Right cardiac atrium (tissue), 5 donors: ENCODE results near the gene GALNT6. TPM values are rescaled to one million over a fixed set of nuclear protein-coding genes. Genes with fewer than 3 reads are reported as not detected.
A peak's percentile ranks its signal among the peaks of the same experiment; 100 is the strongest.

Experiments
- ATAC-seq, 2 donors: fragments of 200-7000 bp; cut with Tn5 transposase; one replicate each; pipeline versions ENCODE4 v1.8.0 to v1.9.1; 2020; ENCODE audit warnings: moderate library complexity in 2 of 2, mild to moderate bottlenecking in 1 of 2
- DNase-seq, 3 donors: peaks; one replicate each; pipeline ENCODE4 v3.0.0-alpha.2; 2020
- H3K27ac ChIP-seq: one replicate; pipeline ENCODE4 v1.5.1; 2013; ENCODE audit warnings: mild to moderate bottlenecking, low read length, control low read depth, moderate library complexity
- H3K27me3 ChIP-seq: one replicate; pipeline ENCODE4 v1.6.1; 2013; ENCODE audit not compliant: control insufficient read depth, insufficient read depth
- H3K4me1 ChIP-seq: one replicate; pipeline ENCODE4 v1.6.1; 2013; ENCODE audit warnings: low read length; ENCODE audit not compliant: control insufficient read depth, insufficient read depth
- H3K4me3 ChIP-seq: one replicate; pipeline ENCODE4 v1.5.1; 2013; ENCODE audit warnings: low read length, control low read depth
- H3K9me3 ChIP-seq: one replicate; pipeline ENCODE4 v1.6.1; 2013; ENCODE audit warnings: low read length; ENCODE audit not compliant: control insufficient read depth
- WGBS: extraction: QIAGEN DNeasy Blood & Tissue Kit; methylation state at CpG from one replicate; pipeline ENCODE4 v1.1.7; 2013; 5-methylcytosine and 5-hydroxymethylcytosine counted together
- intact Hi-C, 4 donors: fragments of 100-400 bp; cut with DNase I; formaldehyde crosslinking; loops; one replicate each; pipeline versions ENCODE4 v1.11.0 to v1.14.0; 2022 to 2023
- long read RNA-seq, 4 donors: library from polyadenylated mRNA; unstranded; transcript quantifications; one replicate each; pipeline ENCODE4 v2.0.0, GENCODE V29; 2020 to 2021
- polyA plus RNA-seq: library from polyadenylated mRNA; stranded (reverse); fragments of 200-250 nt; gene quantifications from one replicate; pipeline ENCODE4 v1.2.3, GENCODE V29; 2013
- total RNA-seq, 4 donors: library from RNA; stranded (reverse); fragmentation: NEBNext Ultra II Directional; extraction: Animal tissue kit (Norgen Biotek cat#: 25700); gene quantifications; one replicate each; pipeline ENCODE4 v1.2.1, GENCODE V29; 2021
- donor health status: healthy with polysubstance abuse.
- donor health status: DM: no; HTN: yes; CAD: no.
- donor health status: DM: no; HTN: no; CAD: no.
- donor health status: DM: no; HTN: yes; CAD: no; lungs with severe emphysema.
- donor health status: DM: yes; HTN: yes; CAD: no.

The GALNT6 gene
- 1 to 10 TPM in 3 of 4 donors, under 1 TPM in 1; 0.91 to 2.2 (median 1.7) TPM for total RNA-seq
- polyA plus RNA-seq = 0.25 TPM
- long read RNA-seq, donor 1 = 0 reads
- long read RNA-seq, donor 2 = 0 reads
- long read RNA-seq, donor 3, partial matches to known transcripts = 0 of 1 reads
- long read RNA-seq, donor 3, other reads (novel, unspliced or antisense) = 1 of 1 reads
- long read RNA-seq, donor 4 = 0 reads

- Histone ChIP-seq H3K4me1 (peaks cover 2% of the 10 kb centered on the region), H3K9me3 (no peaks in the 10 kb centered on the region), H3K27ac (no peak within 1 kb of the TSS), H3K27me3 (no peaks in the 10 kb centered on the region), H3K4me3 (peak within 1 kb of the TSS; percentile 74)
- WGBS = 1% methylated on average over 73 of the region's 73 CpGs
- intact Hi-C loops = no loop called here
- DNase-seq = peak; percentile 30 to 65 (median 64)
- ATAC-seq = peak; percentile 61 to 67
These were observed at the start of gene GALNT6 for GRCh38 chr12:51391283-51392123. TSS of gene GALNT6 (minus strand) at chr12:51391406. CDS start at chr12:51379781, 11,625 bp downstream.

- H3K4me1 ChIP-seq = no peaks in the 10 kb centered on the region
- no peak for ATAC-seq
- 90% methylated on average over 2 of the region's 2 CpGs for WGBS
- intact Hi-C loops = no loop called here
- no peak overlapping the region for H3K4me3 ChIP-seq
- H3K27me3 ChIP-seq = no peaks in the 10 kb centered on the region
- DNase-seq = no peak
- no peak overlapping the region for H3K27ac ChIP-seq
- H3K9me3 ChIP-seq = no peaks in the 10 kb centered on the region
These were observed 48.1 kb upstream of the GALNT6 start for GRCh38 chr12:51439330-51439729.

- Histone ChIP-seq H3K4me3 (no peak overlapping the region), H3K27me3 (no peaks in the 10 kb centered on the region), H3K9me3 (no peaks in the 10 kb centered on the region), H3K4me1 (no peaks in the 10 kb centered on the region), H3K27ac (no peak overlapping the region)
- no peak for ATAC-seq
- intact Hi-C loops = no loop called here
- no peak for DNase-seq
- 60% methylated on average over 1 of the region's 1 CpG for WGBS
These were observed 46.2 kb upstream of the GALNT6 start for GRCh38 chr12:51437431-51437830.

- no peak overlapping the region for H3K27ac ChIP-seq
- intact Hi-C loops = no loop called here
- WGBS = 43% methylated on average over 1 of the region's 1 CpG
These were observed 43.1 kb upstream of the GALNT6 start for GRCh38 chr12:51434305-51434704.

GRCh38 chr12:51432921-51433320 is 41.7 kb upstream of the GALNT6 start:
- intact Hi-C loops = no loop called here
- ATAC-seq (no peak), DNase-seq (no peak)
- no peak overlapping the region for H3K27ac ChIP-seq
- H3K4me3 ChIP-seq = no peak overlapping the region
- H3K4me1 ChIP-seq = no peaks in the 10 kb centered on the region
- 82% methylated on average over 2 of the region's 2 CpGs for WGBS
- no peaks in the 10 kb centered on the region for H3K9me3 ChIP-seq
- H3K27me3 ChIP-seq = no peaks in the 10 kb centered on the region

More at GRCh38 chr12:51434305-51434704, 43.1 kb upstream of the GALNT6 start:
- Histone ChIP-seq H3K27me3 (no peaks in the 10 kb centered on the region), H3K4me3 (no peak overlapping the region), H3K9me3 (no peaks in the 10 kb centered on the region), H3K4me1 (no peaks in the 10 kb centered on the region)
- DNase-seq = no peak
- ATAC-seq = no peak

- Histone ChIP-seq H3K27me3 (no peaks in the 10 kb centered on the region), H3K4me3 (no peak overlapping the region), H3K9me3 (no peaks in the 10 kb centered on the region), H3K4me1 (no peaks in the 10 kb centered on the region), H3K27ac (no peak overlapping the region)
- DNase-seq (no peak), ATAC-seq (no peak)
- intact Hi-C loops = no loop called here
- 62% methylated on average over 4 of the region's 4 CpGs for WGBS
These were observed 39.1 kb upstream of the GALNT6 start for GRCh38 chr12:51430196-51430895.

GRCh38 chr12:51429700-51430099 is 38.5 kb upstream of the GALNT6 start:
- Histone ChIP-seq H3K27me3 (no peaks in the 10 kb centered on the region), H3K27ac (no peak overlapping the region), H3K4me1 (no peaks in the 10 kb centered on the region), H3K4me3 (no peak overlapping the region), H3K9me3 (no peaks in the 10 kb centered on the region)
- intact Hi-C loops = loop anchor here in 3 of 4 donors (5.0 to 10.0 kb wide), 3 partner anchors 103 to 395 kb away; no protein-coding TSS in a partner anchor
- no peak for ATAC-seq
- WGBS = 95% methylated on average over 4 of the region's 4 CpGs
- no peak for DNase-seq

GRCh38 chr12:51428256-51428655 is 37.0 kb upstream of the GALNT6 start:
- intact Hi-C loops = loop anchor here in 3 of 4 donors (5.0 to 10.0 kb wide), 3 partner anchors 104 to 397 kb away; no protein-coding TSS in a partner anchor
- WGBS = 89% methylated on average over 4 of the region's 4 CpGs
- Histone ChIP-seq H3K9me3 (no peaks in the 10 kb centered on the region), H3K27me3 (no peaks in the 10 kb centered on the region), H3K27ac (no peak overlapping the region), H3K4me3 (no peak overlapping the region), H3K4me1 (no peaks in the 10 kb centered on the region)
- ATAC-seq (no peak), DNase-seq (no peak)

GRCh38 chr12:51424662-51425539 is 33.7 kb upstream of the GALNT6 start, which contains the start of gene SLC4A8:
TSS of gene SLC4A8 (plus strand) at chr12:51424831. CDS start at chr12:51424988, 157 bp downstream.
- H3K9me3 ChIP-seq = no peaks in the 10 kb centered on the region
- DNase-seq (peak; percentile 89 to 94 (median 92)), ATAC-seq (peak; percentile 96)
- no peaks in the 10 kb centered on the region for H3K4me1 ChIP-seq
- WGBS = 2% methylated on average over 73 of the region's 73 CpGs
- H3K27me3 ChIP-seq = no peaks in the 10 kb centered on the region
- no peak within 1 kb of the TSS for H3K27ac ChIP-seq
- peak within 1 kb of the TSS; percentile 27 for H3K4me3 ChIP-seq
- intact Hi-C loops = loop anchor here in 3 of 4 donors (5.0 to 10.0 kb wide), 3 partner anchors 107 to 400 kb away; no protein-coding TSS in a partner anchor

GRCh38 chr12:51424094-51424661 is 33.0 kb upstream of the GALNT6 start:
- Histone ChIP-seq H3K27ac (no peak overlapping the region), H3K9me3 (no peaks in the 10 kb centered on the region), H3K27me3 (no peaks in the 10 kb centered on the region), H3K4me3 (no peak overlapping the region), H3K4me1 (no peaks in the 10 kb centered on the region)
- no peak for DNase-seq
- ATAC-seq = no peak
- WGBS = 27% methylated on average over 10 of the region's 10 CpGs
- intact Hi-C loops = loop anchor here in 2 of 4 donors (10.0 kb wide), 2 partner anchors 111 to 401 kb away; no protein-coding TSS in a partner anchor
